Fibroblast of lung (primary cell): ENCODE measurements around the gene AGPAT4. TPM values are rescaled to one million over a fixed set of nuclear protein-coding genes. Genes with fewer than 3 reads are reported as not detected.

ENCODE experiments used
- DNase-seq, 2 donors: peaks; one replicate each; pipeline versions ENCODE4 v3.0.0 to v3.0.0-alpha.2; 2010; ENCODE audit warnings: low read depth in 2 of 2
- H2AFZ ChIP-seq: 2 replicates; pipeline ENCODE4 v1.5.1; 2012; ENCODE audit warnings: low read length, control low read depth, inconsistent platforms
- H3K27ac ChIP-seq: 2 replicates; pipeline ENCODE4 v1.5.1; 2011; ENCODE audit warnings: low read length, control low read depth; ENCODE audit not compliant: insufficient read depth
- H3K27me3 ChIP-seq: 2 replicates; pipeline ENCODE4 v1.5.1; 2011; ENCODE audit warnings: mild to moderate bottlenecking, low read length; ENCODE audit not compliant: control insufficient read depth, insufficient read depth
- H3K36me3 ChIP-seq: 2 replicates; pipeline ENCODE4 v1.5.1; 2011; ENCODE audit warnings: low read length; ENCODE audit not compliant: control insufficient read depth, insufficient read depth
- H3K4me1 ChIP-seq: 2 replicates; pipeline ENCODE4 v1.5.1; 2011; ENCODE audit warnings: low read length; ENCODE audit not compliant: control insufficient read depth, insufficient read depth; ENCODE audit errors: extremely low read depth
- H3K4me2 ChIP-seq: 2 replicates; pipeline ENCODE4 v1.5.1; 2011; ENCODE audit warnings: low read length, control low read depth; ENCODE audit not compliant: insufficient read depth; ENCODE audit errors: extremely low read depth
- H3K4me3 ChIP-seq, 4 experiments: fragments of 200-600 bp in 1 of 4; sonication (generic) in 1 of 4; replicated peaks in 1 of 4; 2 replicates each; pipeline ENCODE4 v1.5.1; 2011 to 2016; ENCODE audit warnings: low read length in 4 of 4, low read depth in 3 of 4, mild to moderate bottlenecking in 3 of 4, control low read depth in 2 of 4, inconsistent platforms in 1 of 4, mixed read lengths in 1 of 4; ENCODE audit not compliant: insufficient read depth in 1 of 4; ENCODE audit errors: control extremely low read depth in 1 of 4
- H3K79me2 ChIP-seq: 2 replicates; pipeline ENCODE4 v1.5.1; 2012; ENCODE audit warnings: mild to moderate bottlenecking, low read length, inconsistent platforms; ENCODE audit not compliant: control insufficient read depth, insufficient read depth
- H3K9ac ChIP-seq: 2 replicates; pipeline ENCODE4 v1.5.1; 2011; ENCODE audit warnings: mild to moderate bottlenecking, low read length, control low read depth; ENCODE audit not compliant: insufficient read depth
- H3K9me3 ChIP-seq: 2 replicates; pipeline ENCODE4 v1.5.1; 2012; ENCODE audit warnings: low read depth, low read length; ENCODE audit not compliant: control insufficient read depth, insufficient read depth
- H4K20me1 ChIP-seq: 2 replicates; pipeline ENCODE4 v1.5.1; 2011; ENCODE audit warnings: low read length; ENCODE audit not compliant: control insufficient read depth, insufficient read depth; ENCODE audit errors: extremely low read depth
- CTCF ChIP-seq, 2 donors: IDR thresholded peaks in 1 of 2; conservative IDR thresholded peaks in 1 of 2; 1 replicate in 1 of 2; 2 replicates in 1 of 2; pipeline ENCODE4 v1.5.1; 2011 to 2012; ENCODE audit warnings: low read length in 2 of 2, control low read depth in 1 of 2, inconsistent platforms in 1 of 2, low read depth in 1 of 2, mild to moderate bottlenecking in 1 of 2
- EZH2 ChIP-seq: IDR thresholded peaks from 2 replicates; pipeline ENCODE4 v1.5.1; 2012; ENCODE audit warnings: low read length, control low read depth, mild to moderate bottlenecking; ENCODE audit errors: missing control alignments
- polyA plus RNA-seq, 2 donors: library from polyadenylated mRNA; depleted of rRNA in 1 of 2; stranded (reverse) in 1 of 2; unstranded in 1 of 2; fragments of >200 nt; gene quantifications; 2 replicates each; pipeline ENCODE4 v1.2.1, GENCODE V29; 2011 to 2012; ENCODE audit warnings: missing spikeins in 1 of 2
- total RNA-seq: library from RNA; depleted of rRNA; stranded (reverse); fragments of >200 nt; gene quantifications from 2 replicates; pipeline ENCODE4 v1.2.1, GENCODE V29; 2014

The AGPAT4 gene
- total and polyA plus RNA-seq, 2 donors (not counting 1 experiment from before 2014, with no cell fraction given) = 4.7 to 8.4 TPM

GRCh38 chr6:161164182-161164625 is 109.7 kb downstream of the AGPAT4 start:
- H4K20me1 ChIP-seq = no peaks in the 10 kb centered on the region
- no peak overlapping the region for H3K4me3 ChIP-seq
- H2AFZ ChIP-seq = no peak overlapping the region
- no peaks in the 10 kb centered on the region for H3K9me3 ChIP-seq
- H3K27me3 ChIP-seq = no peaks in the 10 kb centered on the region
- H3K27ac ChIP-seq = no peak overlapping the region
- DNase-seq = no peak
- peaks cover 6% of the 10 kb centered on the region for H3K36me3 ChIP-seq
- peaks cover 7% of the 10 kb centered on the region for H3K4me1 ChIP-seq
- H3K4me2 ChIP-seq = no peak overlapping the region
- TF ChIP-seq CTCF (conservative IDR thresholded peaks at IDR 0.05 in 1 of 2, IDR thresholded peaks at IDR 0.05 in 1 of 2; ENCODE audit: low read depth in 1 of 2, low read length in 2 of 2) (no peak), EZH2 (no peak)
- no peaks in the 10 kb centered on the region for H3K79me2 ChIP-seq
- H3K9ac ChIP-seq = no peak overlapping the region

GRCh38 chr6:161163466-161164181 is 110.2 kb downstream of the AGPAT4 start:
- no peak overlapping the region for H3K9ac ChIP-seq
- H3K4me3 ChIP-seq = no peak overlapping the region
- H3K4me1 ChIP-seq = peaks cover 5% of the 10 kb centered on the region
- TF ChIP-seq EZH2 (no peak), CTCF (conservative IDR thresholded peaks at IDR 0.05 in 1 of 2, IDR thresholded peaks at IDR 0.05 in 1 of 2; ENCODE audit: low read depth in 1 of 2, low read length in 2 of 2) (no peak)
- H3K9me3 ChIP-seq = no peaks in the 10 kb centered on the region
- H3K36me3 ChIP-seq = peaks cover 6% of the 10 kb centered on the region
- no peak overlapping the region for H2AFZ ChIP-seq
- no peaks in the 10 kb centered on the region for H3K27me3 ChIP-seq
- DNase-seq = no peak
- no peaks in the 10 kb centered on the region for H4K20me1 ChIP-seq
- no peak overlapping the region for H3K27ac ChIP-seq
- H3K79me2 ChIP-seq = no peaks in the 10 kb centered on the region
- H3K4me2 ChIP-seq = no peak overlapping the region

- Histone ChIP-seq H3K9ac (no peak overlapping the region), H3K9me3 (no peaks in the 10 kb centered on the region), H4K20me1 (no peaks in the 10 kb centered on the region), H2AFZ (no peak overlapping the region), H3K79me2 (no peaks in the 10 kb centered on the region), H3K27ac (no peak overlapping the region), H3K4me2 (no peak overlapping the region), H3K36me3 (peaks cover 6% of the 10 kb centered on the region), H3K4me3 (no peak overlapping the region), H3K27me3 (no peaks in the 10 kb centered on the region), H3K4me1 (no peaks in the 10 kb centered on the region)
- no peak for DNase-seq
- TF ChIP-seq EZH2 (no peak), CTCF (conservative IDR thresholded peaks at IDR 0.05 in 1 of 2, IDR thresholded peaks at IDR 0.05 in 1 of 2; ENCODE audit: low read depth in 1 of 2, low read length in 2 of 2) (no peak)
These were observed 111.1 kb downstream of the AGPAT4 start for GRCh38 chr6:161162722-161163121.
